GM23338 (cell line): ENCODE data around the gene FMO1.

ENCODE experiments used
- CREB1 ChIP-seq: fragments of 250-450 bp; sonication (Bioruptor Pico); IDR thresholded peaks from 2 replicates; pipeline ENCODE4 v1.5.0; 2020; ENCODE audit warnings: low read depth, mild to moderate bottlenecking, moderate library complexity
- EZH2 ChIP-seq: fragments of 200-600 bp; sonication (generic); IDR thresholded peaks from one replicate; pipeline ENCODE4 v1.8.0; 2017; ENCODE audit warnings: antibody characterized with exemption, mild to moderate bottlenecking, low read depth; ENCODE audit not compliant: unreplicated experiment
- EZH2phosphoT487 ChIP-seq: fragments of 200-600 bp; sonication (generic); IDR thresholded peaks from one replicate; pipeline ENCODE4 v1.8.1; 2018; ENCODE audit warnings: antibody characterized with exemption; ENCODE audit not compliant: unreplicated experiment
- JUNB ChIP-seq: IDR thresholded peaks from one replicate; pipeline ENCODE4 v1.6.1; 2016; ENCODE audit warnings: antibody characterized with exemption; ENCODE audit not compliant: unreplicated experiment
- NANOG ChIP-seq: IDR thresholded peaks from 2 replicates; pipeline ENCODE4 v1.6.1; 2016; ENCODE audit warnings: antibody characterized with exemption, borderline replicate concordance
- POLR2AphosphoS5 ChIP-seq: IDR thresholded peaks from 2 replicates; pipeline ENCODE4 v1.6.1; 2016; ENCODE audit warnings: antibody characterized with exemption, low read depth
- STAT1 ChIP-seq: IDR thresholded peaks from one replicate; pipeline ENCODE4 v1.6.1; 2016; ENCODE audit warnings: antibody characterized with exemption; ENCODE audit not compliant: unreplicated experiment
- TF ChIP-seq, protein P1 (sequence below), 2 experiments: fragments of 200-600 bp in 1 of 2; sonication (generic) in 1 of 2; conservative IDR thresholded peaks; 2 replicates each; pipeline versions ENCODE4 v1.5.1 to v1.6.1; 2016 to 2017; ENCODE audit warnings: antibody characterized with exemption in 2 of 2, low read depth in 2 of 2, mild to moderate bottlenecking in 2 of 2, moderate library complexity in 1 of 2
- TF ChIP-seq, protein P2 (sequence below): IDR thresholded peaks from one replicate; pipeline ENCODE4 v1.6.1; 2018; ENCODE audit warnings: antibody characterized with exemption; ENCODE audit not compliant: unreplicated experiment
- TF ChIP-seq, protein P3 (sequence below): IDR thresholded peaks from 2 replicates; pipeline ENCODE4 v1.6.1; 2016; ENCODE audit warnings: antibody characterized with exemption
- TF ChIP-seq, protein P4 (sequence below): fragments of 250-450 bp; sonication (Bioruptor Pico); IDR thresholded peaks from 2 replicates; pipeline ENCODE4 v1.5.0; 2020; ENCODE audit warnings: mild to moderate bottlenecking, moderate library complexity

DNA sequence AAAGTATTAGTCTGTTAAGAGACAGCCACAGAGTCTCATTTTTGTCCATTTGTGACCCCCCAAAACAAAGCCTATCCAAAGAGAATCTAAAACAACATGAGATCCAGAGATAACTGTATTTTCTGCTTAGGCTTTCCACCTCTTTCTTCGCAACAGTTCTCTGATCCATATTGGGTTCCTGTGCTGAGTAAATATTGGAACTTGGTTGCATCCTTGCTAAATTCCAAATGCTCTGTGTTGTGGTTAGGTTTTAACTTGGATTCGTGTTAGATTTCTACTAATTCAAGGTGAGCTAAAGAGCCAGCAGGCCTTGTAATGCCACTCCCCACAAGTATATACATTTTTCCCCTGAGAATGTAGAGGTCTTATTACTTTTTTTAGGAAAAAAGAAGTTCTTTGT, 29.2 kb downstream of the FMO1 start:
- TF ChIP-seq, protein P1, sequence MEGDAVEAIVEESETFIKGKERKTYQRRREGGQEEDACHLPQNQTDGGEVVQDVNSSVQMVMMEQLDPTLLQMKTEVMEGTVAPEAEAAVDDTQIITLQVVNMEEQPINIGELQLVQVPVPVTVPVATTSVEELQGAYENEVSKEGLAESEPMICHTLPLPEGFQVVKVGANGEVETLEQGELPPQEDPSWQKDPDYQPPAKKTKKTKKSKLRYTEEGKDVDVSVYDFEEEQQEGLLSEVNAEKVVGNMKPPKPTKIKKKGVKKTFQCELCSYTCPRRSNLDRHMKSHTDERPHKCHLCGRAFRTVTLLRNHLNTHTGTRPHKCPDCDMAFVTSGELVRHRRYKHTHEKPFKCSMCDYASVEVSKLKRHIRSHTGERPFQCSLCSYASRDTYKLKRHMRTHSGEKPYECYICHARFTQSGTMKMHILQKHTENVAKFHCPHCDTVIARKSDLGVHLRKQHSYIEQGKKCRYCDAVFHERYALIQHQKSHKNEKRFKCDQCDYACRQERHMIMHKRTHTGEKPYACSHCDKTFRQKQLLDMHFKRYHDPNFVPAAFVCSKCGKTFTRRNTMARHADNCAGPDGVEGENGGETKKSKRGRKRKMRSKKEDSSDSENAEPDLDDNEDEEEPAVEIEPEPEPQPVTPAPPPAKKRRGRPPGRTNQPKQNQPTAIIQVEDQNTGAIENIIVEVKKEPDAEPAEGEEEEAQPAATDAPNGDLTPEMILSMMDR (conservative IDR thresholded peaks at IDR 0.05; ENCODE audit: low read depth in 2 of 2), result no peak
- no peak for TF ChIP-seq EZH2
- TF ChIP-seq JUNB, result no peak
- TF ChIP-seq POLR2AphosphoS5, result no peak
- TF ChIP-seq EZH2phosphoT487, result no peak
- no peak for TF ChIP-seq NANOG
- TF ChIP-seq, protein P2, sequence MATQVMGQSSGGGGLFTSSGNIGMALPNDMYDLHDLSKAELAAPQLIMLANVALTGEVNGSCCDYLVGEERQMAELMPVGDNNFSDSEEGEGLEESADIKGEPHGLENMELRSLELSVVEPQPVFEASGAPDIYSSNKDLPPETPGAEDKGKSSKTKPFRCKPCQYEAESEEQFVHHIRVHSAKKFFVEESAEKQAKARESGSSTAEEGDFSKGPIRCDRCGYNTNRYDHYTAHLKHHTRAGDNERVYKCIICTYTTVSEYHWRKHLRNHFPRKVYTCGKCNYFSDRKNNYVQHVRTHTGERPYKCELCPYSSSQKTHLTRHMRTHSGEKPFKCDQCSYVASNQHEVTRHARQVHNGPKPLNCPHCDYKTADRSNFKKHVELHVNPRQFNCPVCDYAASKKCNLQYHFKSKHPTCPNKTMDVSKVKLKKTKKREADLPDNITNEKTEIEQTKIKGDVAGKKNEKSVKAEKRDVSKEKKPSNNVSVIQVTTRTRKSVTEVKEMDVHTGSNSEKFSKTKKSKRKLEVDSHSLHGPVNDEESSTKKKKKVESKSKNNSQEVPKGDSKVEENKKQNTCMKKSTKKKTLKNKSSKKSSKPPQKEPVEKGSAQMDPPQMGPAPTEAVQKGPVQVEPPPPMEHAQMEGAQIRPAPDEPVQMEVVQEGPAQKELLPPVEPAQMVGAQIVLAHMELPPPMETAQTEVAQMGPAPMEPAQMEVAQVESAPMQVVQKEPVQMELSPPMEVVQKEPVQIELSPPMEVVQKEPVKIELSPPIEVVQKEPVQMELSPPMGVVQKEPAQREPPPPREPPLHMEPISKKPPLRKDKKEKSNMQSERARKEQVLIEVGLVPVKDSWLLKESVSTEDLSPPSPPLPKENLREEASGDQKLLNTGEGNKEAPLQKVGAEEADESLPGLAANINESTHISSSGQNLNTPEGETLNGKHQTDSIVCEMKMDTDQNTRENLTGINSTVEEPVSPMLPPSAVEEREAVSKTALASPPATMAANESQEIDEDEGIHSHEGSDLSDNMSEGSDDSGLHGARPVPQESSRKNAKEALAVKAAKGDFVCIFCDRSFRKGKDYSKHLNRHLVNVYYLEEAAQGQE, result no peak
- TF ChIP-seq, protein P3, sequence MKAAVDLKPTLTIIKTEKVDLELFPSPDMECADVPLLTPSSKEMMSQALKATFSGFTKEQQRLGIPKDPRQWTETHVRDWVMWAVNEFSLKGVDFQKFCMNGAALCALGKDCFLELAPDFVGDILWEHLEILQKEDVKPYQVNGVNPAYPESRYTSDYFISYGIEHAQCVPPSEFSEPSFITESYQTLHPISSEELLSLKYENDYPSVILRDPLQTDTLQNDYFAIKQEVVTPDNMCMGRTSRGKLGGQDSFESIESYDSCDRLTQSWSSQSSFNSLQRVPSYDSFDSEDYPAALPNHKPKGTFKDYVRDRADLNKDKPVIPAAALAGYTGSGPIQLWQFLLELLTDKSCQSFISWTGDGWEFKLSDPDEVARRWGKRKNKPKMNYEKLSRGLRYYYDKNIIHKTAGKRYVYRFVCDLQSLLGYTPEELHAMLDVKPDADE, result no peak
- TF ChIP-seq STAT1, result no peak
- no peak for TF ChIP-seq CREB1 (CRISPR knock-in tag)
- TF ChIP-seq, protein P4, sequence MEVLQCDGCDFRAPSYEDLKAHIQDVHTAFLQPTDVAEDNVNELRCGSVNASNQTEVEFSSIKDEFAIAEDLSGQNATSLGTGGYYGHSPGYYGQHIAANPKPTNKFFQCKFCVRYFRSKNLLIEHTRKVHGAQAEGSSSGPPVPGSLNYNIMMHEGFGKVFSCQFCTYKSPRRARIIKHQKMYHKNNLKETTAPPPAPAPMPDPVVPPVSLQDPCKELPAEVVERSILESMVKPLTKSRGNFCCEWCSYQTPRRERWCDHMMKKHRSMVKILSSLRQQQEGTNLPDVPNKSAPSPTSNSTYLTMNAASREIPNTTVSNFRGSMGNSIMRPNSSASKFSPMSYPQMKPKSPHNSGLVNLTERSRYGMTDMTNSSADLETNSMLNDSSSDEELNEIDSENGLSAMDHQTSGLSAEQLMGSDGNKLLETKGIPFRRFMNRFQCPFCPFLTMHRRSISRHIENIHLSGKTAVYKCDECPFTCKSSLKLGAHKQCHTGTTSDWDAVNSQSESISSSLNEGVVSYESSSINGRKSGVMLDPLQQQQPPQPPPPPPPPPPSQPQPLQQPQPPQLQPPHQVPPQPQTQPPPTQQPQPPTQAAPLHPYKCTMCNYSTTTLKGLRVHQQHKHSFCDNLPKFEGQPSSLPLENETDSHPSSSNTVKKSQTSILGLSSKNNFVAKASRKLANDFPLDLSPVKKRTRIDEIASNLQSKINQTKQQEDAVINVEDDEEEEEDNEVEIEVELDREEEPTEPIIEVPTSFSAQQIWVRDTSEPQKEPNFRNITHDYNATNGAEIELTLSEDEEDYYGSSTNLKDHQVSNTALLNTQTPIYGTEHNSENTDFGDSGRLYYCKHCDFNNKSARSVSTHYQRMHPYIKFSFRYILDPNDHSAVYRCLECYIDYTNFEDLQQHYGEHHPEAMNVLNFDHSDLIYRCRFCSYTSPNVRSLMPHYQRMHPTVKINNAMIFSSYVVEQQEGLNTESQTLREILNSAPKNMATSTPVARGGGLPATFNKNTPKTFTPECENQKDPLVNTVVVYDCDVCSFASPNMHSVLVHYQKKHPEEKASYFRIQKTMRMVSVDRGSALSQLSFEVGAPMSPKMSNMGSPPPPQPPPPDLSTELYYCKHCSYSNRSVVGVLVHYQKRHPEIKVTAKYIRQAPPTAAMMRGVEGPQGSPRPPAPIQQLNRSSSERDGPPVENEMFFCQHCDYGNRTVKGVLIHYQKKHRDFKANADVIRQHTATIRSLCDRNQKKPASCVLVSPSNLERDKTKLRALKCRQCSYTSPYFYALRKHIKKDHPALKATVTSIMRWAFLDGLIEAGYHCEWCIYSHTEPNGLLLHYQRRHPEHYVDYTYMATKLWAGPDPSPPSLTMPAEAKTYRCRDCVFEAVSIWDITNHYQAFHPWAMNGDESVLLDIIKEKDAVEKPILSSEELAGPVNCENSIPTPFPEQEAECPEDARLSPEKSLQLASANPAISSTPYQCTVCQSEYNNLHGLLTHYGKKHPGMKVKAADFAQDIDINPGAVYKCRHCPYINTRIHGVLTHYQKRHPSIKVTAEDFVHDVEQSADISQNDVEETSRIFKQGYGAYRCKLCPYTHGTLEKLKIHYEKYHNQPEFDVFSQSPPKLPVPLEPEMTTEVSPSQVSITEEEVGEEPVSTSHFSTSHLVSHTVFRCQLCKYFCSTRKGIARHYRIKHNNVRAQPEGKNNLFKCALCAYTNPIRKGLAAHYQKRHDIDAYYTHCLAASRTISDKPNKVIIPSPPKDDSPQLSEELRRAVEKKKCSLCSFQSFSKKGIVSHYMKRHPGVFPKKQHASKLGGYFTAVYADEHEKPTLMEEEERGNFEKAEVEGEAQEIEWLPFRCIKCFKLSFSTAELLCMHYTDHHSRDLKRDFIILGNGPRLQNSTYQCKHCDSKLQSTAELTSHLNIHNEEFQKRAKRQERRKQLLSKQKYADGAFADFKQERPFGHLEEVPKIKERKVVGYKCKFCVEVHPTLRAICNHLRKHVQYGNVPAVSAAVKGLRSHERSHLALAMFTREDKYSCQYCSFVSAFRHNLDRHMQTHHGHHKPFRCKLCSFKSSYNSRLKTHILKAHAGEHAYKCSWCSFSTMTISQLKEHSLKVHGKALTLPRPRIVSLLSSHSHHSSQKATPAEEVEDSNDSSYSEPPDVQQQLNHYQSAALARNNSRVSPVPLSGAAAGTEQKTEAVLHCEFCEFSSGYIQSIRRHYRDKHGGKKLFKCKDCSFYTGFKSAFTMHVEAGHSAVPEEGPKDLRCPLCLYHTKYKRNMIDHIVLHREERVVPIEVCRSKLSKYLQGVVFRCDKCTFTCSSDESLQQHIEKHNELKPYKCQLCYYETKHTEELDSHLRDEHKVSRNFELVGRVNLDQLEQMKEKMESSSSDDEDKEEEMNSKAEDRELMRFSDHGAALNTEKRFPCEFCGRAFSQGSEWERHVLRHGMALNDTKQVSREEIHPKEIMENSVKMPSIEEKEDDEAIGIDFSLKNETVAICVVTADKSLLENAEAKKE (CRISPR knock-in tag), result no peak
